Epithelial cell of proximal tubule (primary cell): ENCODE data around the gene SLC66A3. TPM values are rescaled to one million over a fixed set of nuclear protein-coding genes. Genes with fewer than 3 reads are reported as not detected.

ENCODE experiments used
- DNase-seq: peaks from one replicate; pipeline ENCODE4 v3.0.0-alpha.2; 2011; ENCODE audit warnings: low read depth
- H3K4me3 ChIP-seq: 2 replicates; pipeline ENCODE4 v1.5.1; 2011; ENCODE audit warnings: low read depth, mild to moderate bottlenecking, low read length
- CTCF ChIP-seq: conservative IDR thresholded peaks from 2 replicates; pipeline ENCODE4 v1.5.1; 2012; ENCODE audit warnings: low read depth, mild to moderate bottlenecking, low read length
- total RNA-seq: library from RNA; depleted of rRNA; stranded (reverse); fragments of >200 nt; gene quantifications from 2 replicates; pipeline ENCODE4 v1.2.3, GENCODE V29; 2015

The SLC66A3 gene
- total RNA-seq, 1 donor from 2014 or later = 58.2 TPM

GRCh38 chr2:11156396-11157075, 1.3 kb downstream of the SLC66A3 start:
- TF ChIP-seq CTCF = no peak
- DNase-seq = no peak
- no peak overlapping the region for H3K4me3 ChIP-seq

GRCh38 chr2:11157296-11157695, 2.0 kb downstream of the SLC66A3 start:
- DNase-seq = no peak
- no peak for TF ChIP-seq CTCF
- no peak overlapping the region for H3K4me3 ChIP-seq

GRCh38 chr2:11157731-11158130, 2.5 kb downstream of the SLC66A3 start:
- H3K4me3 ChIP-seq = no peak overlapping the region
- no peak for TF ChIP-seq CTCF
- DNase-seq = no peak

- TF ChIP-seq CTCF = no peak
- no peak for DNase-seq
- H3K4me3 ChIP-seq = no peak overlapping the region
Observed at GRCh38 chr2:11158916-11159573, 3.8 kb downstream of the SLC66A3 start.

- no peak overlapping the region for H3K4me3 ChIP-seq
- no peak for TF ChIP-seq CTCF
- DNase-seq = no peak
Observed at GRCh38 chr2:11159574-11160170, 4.4 kb downstream of the SLC66A3 start.

- no peak overlapping the region for H3K4me3 ChIP-seq
- no peak for TF ChIP-seq CTCF
- no peak for DNase-seq
Observed at GRCh38 chr2:11160256-11160655, 5.0 kb downstream of the SLC66A3 start.
